Measurements from ENCODE around the gene KHNYN.

GRCh38 chr14:24408764-24409163 lies 21.0 kb upstream of the KHNYN start:
- TF ChIP-seq POLR2A (IDR thresholded peaks at IDR 0.05) (no peak), CTCF (IDR thresholded peaks at IDR 0.05) (no peak)
